ENCODE measurements around the gene NBEAL2.

- TF ChIP-seq, protein P1, sequence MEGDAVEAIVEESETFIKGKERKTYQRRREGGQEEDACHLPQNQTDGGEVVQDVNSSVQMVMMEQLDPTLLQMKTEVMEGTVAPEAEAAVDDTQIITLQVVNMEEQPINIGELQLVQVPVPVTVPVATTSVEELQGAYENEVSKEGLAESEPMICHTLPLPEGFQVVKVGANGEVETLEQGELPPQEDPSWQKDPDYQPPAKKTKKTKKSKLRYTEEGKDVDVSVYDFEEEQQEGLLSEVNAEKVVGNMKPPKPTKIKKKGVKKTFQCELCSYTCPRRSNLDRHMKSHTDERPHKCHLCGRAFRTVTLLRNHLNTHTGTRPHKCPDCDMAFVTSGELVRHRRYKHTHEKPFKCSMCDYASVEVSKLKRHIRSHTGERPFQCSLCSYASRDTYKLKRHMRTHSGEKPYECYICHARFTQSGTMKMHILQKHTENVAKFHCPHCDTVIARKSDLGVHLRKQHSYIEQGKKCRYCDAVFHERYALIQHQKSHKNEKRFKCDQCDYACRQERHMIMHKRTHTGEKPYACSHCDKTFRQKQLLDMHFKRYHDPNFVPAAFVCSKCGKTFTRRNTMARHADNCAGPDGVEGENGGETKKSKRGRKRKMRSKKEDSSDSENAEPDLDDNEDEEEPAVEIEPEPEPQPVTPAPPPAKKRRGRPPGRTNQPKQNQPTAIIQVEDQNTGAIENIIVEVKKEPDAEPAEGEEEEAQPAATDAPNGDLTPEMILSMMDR (conservative IDR thresholded peaks at IDR 0.05 in 1 of 2, IDR thresholded peaks at IDR 0.05 in 1 of 2; ENCODE audit: low read depth in 1 of 2, low read length in 2 of 2), result no peak
- no peak for TF ChIP-seq EZH2 (IDR thresholded peaks at IDR 0.05; ENCODE audit: low read length, missing control alignments)
These were observed 39.7 kb downstream of the NBEAL2 start for GRCh38 chr3:47019201-47019600.

Measured in fibroblast of lung (primary cell).